NCI-H748 (cell line): ENCODE data around the gene SPAG16.
"Not testable (repeated sequence)": the region's sequence is repeated elsewhere in the genome, so short reads cannot be mapped to it uniquely, and the experiment has no call there.

Experiments used
- DNase-seq: peaks from one replicate; lab custom pipeline; 2025; ENCODE audit not compliant: unreplicated experiment; lab: John Stamatoyannopoulos, UW

SPAG16 gene

GRCh38 chr2:214062279-214062678 lies 778.0 kb downstream of the SPAG16 start:
- DNase-seq: not testable (repeated sequence)

GRCh38 chr2:214064471-214064870 lies 780.2 kb downstream of the SPAG16 start:
- DNase-seq: no peak

- peak; percentile 13 for DNase-seq
Observed at GRCh38 chr2:214066862-214067261, 782.6 kb downstream of the SPAG16 start.

GRCh38 chr2:214069254-214069653 lies 785.0 kb downstream of the SPAG16 start:
- no peak for DNase-seq

GRCh38 chr2:214075456-214075855 lies 791.2 kb downstream of the SPAG16 start:
- DNase-seq: no peak

GRCh38 chr2:214076527-214076926 lies 792.3 kb downstream of the SPAG16 start:
- DNase-seq: no peak

- no peak for DNase-seq
Observed at GRCh38 chr2:214077727-214078126, 793.5 kb downstream of the SPAG16 start.

GRCh38 chr2:214079032-214079431 lies 794.8 kb downstream of the SPAG16 start:
- no peak for DNase-seq

GRCh38 chr2:214088536-214088935 lies 804.3 kb downstream of the SPAG16 start:
- no peak for DNase-seq

- DNase-seq: no peak
Observed at GRCh38 chr2:214096208-214096715, 812.0 kb downstream of the SPAG16 start.

GRCh38 chr2:214098811-214099210 lies 814.5 kb downstream of the SPAG16 start:
- DNase-seq: no peak

- DNase-seq: no peak
Observed at GRCh38 chr2:214100488-214100887, 816.2 kb downstream of the SPAG16 start.

- peak; percentile 98 for DNase-seq
Observed at GRCh38 chr2:214103276-214104001, 819.2 kb downstream of the SPAG16 start.

- peak; percentile 72 for DNase-seq
Observed at GRCh38 chr2:214104219-214104618, 820.0 kb downstream of the SPAG16 start.

GRCh38 chr2:214104967-214105366 lies 820.7 kb downstream of the SPAG16 start:
- DNase-seq: peak; percentile 67

- no peak for DNase-seq
Observed at GRCh38 chr2:214107726-214108125, 823.5 kb downstream of the SPAG16 start.

GRCh38 chr2:214108598-214108997 lies 824.3 kb downstream of the SPAG16 start:
- DNase-seq: no peak

GRCh38 chr2:214117054-214117453 lies 832.8 kb downstream of the SPAG16 start:
- no peak for DNase-seq

GRCh38 chr2:214126135-214126534 lies 841.9 kb downstream of the SPAG16 start:
- no peak for DNase-seq

GRCh38 chr2:214127170-214127569 lies 842.9 kb downstream of the SPAG16 start:
- no peak for DNase-seq

GRCh38 chr2:214127571-214127970 lies 843.3 kb downstream of the SPAG16 start:
- no peak for DNase-seq

GRCh38 chr2:214128040-214128439 lies 843.8 kb downstream of the SPAG16 start:
- no peak for DNase-seq

GRCh38 chr2:214130114-214130513 lies 845.9 kb downstream of the SPAG16 start:
- no peak for DNase-seq
